HepG2 (cell line): ENCODE measurements around the gene FRMD4A. TPM values are rescaled to one million over a fixed set of nuclear protein-coding genes. Genes with fewer than 3 reads are reported as not detected.

Source experiments
- ATAC-seq: fragments of 200-7000 bp; cut with Tn5 transposase; 3 replicates; pipeline ENCODE4 v1.9.1; 2020; ENCODE audit warnings: mild to moderate bottlenecking, moderate library complexity
- BruUV-seq: library from RNA; stranded (reverse); fragments of 400-500 nt; replicated peaks from 2 replicates; lab custom pipeline; 2021; lab: Mats Ljungman, UMichigan
- CTCF ChIA-PET: fragments of 300-600 bp; formaldehyde crosslinking; extraction: SDS; loops from one replicate; lab custom pipeline; 2021; ENCODE audit warnings: low total read pairs, inconsistent platforms, low intra/inter-chr PET ratio; lab: Yijun Ruan, JAX
- POLR2A ChIA-PET: fragments of 350-600 bp; sonication (Branson Sonifier 250); formaldehyde crosslinking; loops from one replicate; lab custom pipeline; 2020; ENCODE audit warnings: antibody characterized with exemption, inconsistent platforms; lab: Yijun Ruan, JAX
- DNase-seq: peaks from one replicate; pipeline ENCODE4 v3.0.0-alpha.2; 2015; ENCODE audit warnings: low spot score
- FAIRE-seq: peaks from 3 replicates; lab custom pipeline; 2011; peaks lifted over from hg19 to GRCh38; lab: Jason Lieb, UNC
- H2AFZ ChIP-seq: one replicate; pipeline ENCODE4 v1.6.1; 2011; ENCODE audit warnings: low read length, inconsistent platforms
- H3K27ac ChIP-seq: fragments of 300-600 bp; 3 replicates; pipeline ENCODE4 v1.8.0; 2011; ENCODE audit warnings: mixed run types, mild to moderate bottlenecking, mixed read lengths, low read length, inconsistent platforms; ENCODE audit not compliant: insufficient read depth; ENCODE audit errors: extremely low read length
- H3K27me3 ChIP-seq, 2 experiments: fragments of 200-600 bp in 1 of 2; 2 replicates in 1 of 2; 3 replicates in 1 of 2; pipeline versions ENCODE4 v1.6.0 to v1.8.0; 2011; ENCODE audit warnings: low read length in 2 of 2, mild to moderate bottlenecking in 2 of 2, moderate library complexity in 2 of 2, inconsistent platforms in 1 of 2; ENCODE audit not compliant: insufficient read depth in 2 of 2, control insufficient read depth in 1 of 2
- H3K36me3 ChIP-seq, 2 experiments: fragments of 200-600 bp in 1 of 2; replicated peaks in 1 of 2; 2 replicates in 1 of 2; 3 replicates in 1 of 2; pipeline versions ENCODE4 v1.5.1 to v1.8.0; 2011; ENCODE audit warnings: low read length in 2 of 2, inconsistent platforms in 1 of 2; ENCODE audit not compliant: insufficient read depth in 2 of 2, control insufficient read depth in 1 of 2
- H3K4me1 ChIP-seq: 2 replicates; pipeline ENCODE4 v1.5.1; 2012; ENCODE audit warnings: low read length, inconsistent platforms; ENCODE audit not compliant: insufficient read depth
- H3K4me2 ChIP-seq: 2 replicates; pipeline ENCODE4 v1.6.0; 2011; ENCODE audit warnings: low read depth, low read length, inconsistent platforms
- H3K4me3 ChIP-seq, 3 experiments: fragments of 200-600 bp in 1 of 3; sonication (generic), shearing (Covaris generic) in 1 of 3; replicated peaks in 1 of 3; 2 replicates each; pipeline ENCODE4 v1.5.1; 2011 to 2016; ENCODE audit warnings: low read length in 3 of 3, inconsistent platforms in 2 of 3, low read depth in 2 of 3, mild to moderate bottlenecking in 2 of 3, control low read depth in 1 of 3, mixed read lengths in 1 of 3; ENCODE audit not compliant: insufficient read depth in 1 of 3
- H3K79me2 ChIP-seq: one replicate; pipeline ENCODE4 v1.6.1; 2011; ENCODE audit warnings: low read length, inconsistent platforms; ENCODE audit not compliant: insufficient read depth
- H3K9ac ChIP-seq: 2 replicates; pipeline ENCODE4 v1.6.0; 2011; ENCODE audit warnings: mild to moderate bottlenecking, low read depth, low read length, inconsistent platforms; ENCODE audit not compliant: insufficient read depth
- H3K9me3 ChIP-seq: 2 replicates; pipeline ENCODE4 v1.5.1; 2012; ENCODE audit warnings: mild to moderate bottlenecking, low read length
- H4K20me1 ChIP-seq: 2 replicates; pipeline ENCODE4 v1.6.0; 2011; ENCODE audit warnings: inconsistent platforms, mild to moderate bottlenecking, low read length, moderate library complexity; ENCODE audit not compliant: insufficient read depth
- AGO2 ChIP-seq: fragments of 200-400 bp; formaldehyde crosslinking; optimal IDR thresholded peaks from 2 replicates; pipeline ENCODE3; 2017; ENCODE audit warnings: mild to moderate bottlenecking, low read depth, low read length, moderate library complexity
- CBX5 ChIP-seq: sonication (generic); formaldehyde crosslinking; IDR thresholded peaks from 2 replicates; pipeline ENCODE4 v1.4.0; 2020; ENCODE audit warnings: missing genetic modification reagents, borderline replicate concordance
- CENPT ChIP-seq: sonication (generic); formaldehyde crosslinking; IDR thresholded peaks from 2 replicates; pipeline ENCODE4 v1.8.0; 2022; ENCODE audit warnings: low read depth, mild to moderate bottlenecking, moderate library complexity, missing genetic modification reagents
- CREM ChIP-seq, 2 experiments: sonication (generic) in 1 of 2; formaldehyde crosslinking in 1 of 2; IDR thresholded peaks; 2 replicates each; pipeline versions ENCODE4 v1.4.0 to v1.6.1; 2016 to 2020; ENCODE audit warnings: antibody characterized with exemption in 1 of 2, mild to moderate bottlenecking in 1 of 2, missing genetic modification reagents in 1 of 2
- HMG20B ChIP-seq: conservative IDR thresholded peaks from 2 replicates; pipeline ENCODE4 v1.6.1; 2016; ENCODE audit warnings: missing genetic modification reagents, missing compliant biosample characterization
- NRL ChIP-seq: sonication (generic); formaldehyde crosslinking; IDR thresholded peaks from 2 replicates; pipeline ENCODE4 v1.5.0; 2020; ENCODE audit warnings: missing genetic modification reagents, mild to moderate bottlenecking, moderate library complexity, borderline replicate concordance
- PHF8 ChIP-seq: sonication (generic); formaldehyde crosslinking; IDR thresholded peaks from 2 replicates; pipeline ENCODE4 v1.5.0; 2020; ENCODE audit warnings: missing genetic modification reagents
- RAD51 ChIP-seq: fragments of 450-650 bp; IDR thresholded peaks from 2 replicates; pipeline ENCODE4 v1.6.1; 2016; ENCODE audit warnings: borderline replicate concordance
- TARDBP ChIP-seq: sonication (generic); formaldehyde crosslinking; IDR thresholded peaks from 2 replicates; pipeline ENCODE4 v1.8.0; 2022; ENCODE audit warnings: mild to moderate bottlenecking, missing genetic modification reagents
- TBX3 ChIP-seq: fragments of 450-650 bp; IDR thresholded peaks from 2 replicates; pipeline ENCODE4 v1.6.1; 2017; ENCODE audit warnings: antibody characterized with exemption, mild to moderate bottlenecking, inconsistent platforms, borderline replicate concordance
- TCF7 ChIP-seq: sonication (generic); IDR thresholded peaks from 2 replicates; pipeline ENCODE4 v1.6.1; 2016; ENCODE audit warnings: antibody characterized with exemption, low read depth
- ZBTB38 ChIP-seq: sonication (generic); formaldehyde crosslinking; IDR thresholded peaks from 2 replicates; pipeline ENCODE4 v1.5.1; 2020; ENCODE audit warnings: mild to moderate bottlenecking, missing genetic modification reagents
- ZNF205 ChIP-seq: IDR thresholded peaks from 2 replicates; pipeline ENCODE4 v1.6.1; 2018; ENCODE audit warnings: missing biosample characterization, missing genetic modification reagents
- ZNF230 ChIP-seq: sonication (generic); formaldehyde crosslinking; IDR thresholded peaks from 2 replicates; pipeline ENCODE4 v1.4.0; 2020; ENCODE audit warnings: mild to moderate bottlenecking, missing genetic modification reagents
- ZNF512 ChIP-seq: sonication (generic); formaldehyde crosslinking; IDR thresholded peaks from 2 replicates; pipeline ENCODE4 v1.4.0; 2020; ENCODE audit warnings: mild to moderate bottlenecking, missing genetic modification reagents
- ZNF567 ChIP-seq: sonication (generic); formaldehyde crosslinking; IDR thresholded peaks from 2 replicates; pipeline ENCODE4 v1.8.1; 2023; ENCODE audit warnings: mild to moderate bottlenecking, missing genetic modification reagents, borderline replicate concordance
- ZNF639 ChIP-seq: conservative IDR thresholded peaks from 2 replicates; pipeline ENCODE4 v1.6.1; 2018; ENCODE audit warnings: missing genetic modification reagents
- ZNF75D ChIP-seq: sonication (generic); formaldehyde crosslinking; IDR thresholded peaks from 2 replicates; pipeline ENCODE4 v1.8.1; 2023; ENCODE audit warnings: missing genetic modification reagents, mild to moderate bottlenecking, borderline replicate concordance
- ZZZ3 ChIP-seq: sonication (generic); formaldehyde crosslinking; IDR thresholded peaks from 2 replicates; pipeline ENCODE4 v1.4.0; 2020; ENCODE audit warnings: missing genetic modification reagents, mild to moderate bottlenecking, borderline replicate concordance
- WGBS: methylation state at CpG from one replicate; pipeline ENCODE4 v1.1.6; 2017; ENCODE audit warnings: low lambda C conversion rate; 5-methylcytosine and 5-hydroxymethylcytosine counted together
- in situ Hi-C: cut with HindIII; loops from 2 replicates; pipeline ENCODE4 v1.10.0; 2017; ENCODE audit warnings: low pct_unique_long_range_greater_than_20kb; ENCODE audit not compliant: extremely low pct_ligation_motif_present
- intact Hi-C: fragments of 100-400 bp; cut with micrococcal nuclease; formaldehyde crosslinking; loops from one replicate; pipeline ENCODE4 v1.10.0; 2022; ENCODE audit not compliant: unreplicated experiment
- polyA plus RNA-seq, 8 experiments: library from polyadenylated mRNA; depleted of rRNA in 3 of 8; stranded (reverse) in 7 of 8; unstranded in 1 of 8; fragments of >200 nt; fragmentation: Illumina TruSeq in 4 of 8; extraction: Trizol in 4 of 8; gene quantifications; 2 replicates each; pipeline versions ENCODE4 v1.2.1 to v1.2.3, GENCODE V29; 2011 to 2016; ENCODE audit warnings: low read depth in 4 of 8, missing spikeins in 1 of 8, mixed read lengths in 1 of 8; ENCODE audit not compliant: insufficient read depth in 1 of 8
- total RNA-seq, 5 experiments: library from RNA; depleted of rRNA; stranded (reverse); fragments of >200 nt; fragmentation: Illumina TruSeq; extraction: Trizol; gene quantifications; 2 replicates each; pipeline ENCODE4 v1.2.3, GENCODE V29; 2016; ENCODE audit warnings: low read depth in 1 of 5
- TF ChIP-seq, protein P1 (sequence below): sonication (generic); formaldehyde crosslinking; IDR thresholded peaks from 2 replicates; pipeline ENCODE4 v1.5.1; 2020; ENCODE audit warnings: missing genetic modification reagents, mild to moderate bottlenecking, borderline replicate concordance

Gene FRMD4A
- total and polyA plus RNA-seq, 2 of the 13 experiments (the other 11 are each of a cell fraction or from before 2014, with no cell fraction given) = 0.09 to 0.26 TPM

DNA sequence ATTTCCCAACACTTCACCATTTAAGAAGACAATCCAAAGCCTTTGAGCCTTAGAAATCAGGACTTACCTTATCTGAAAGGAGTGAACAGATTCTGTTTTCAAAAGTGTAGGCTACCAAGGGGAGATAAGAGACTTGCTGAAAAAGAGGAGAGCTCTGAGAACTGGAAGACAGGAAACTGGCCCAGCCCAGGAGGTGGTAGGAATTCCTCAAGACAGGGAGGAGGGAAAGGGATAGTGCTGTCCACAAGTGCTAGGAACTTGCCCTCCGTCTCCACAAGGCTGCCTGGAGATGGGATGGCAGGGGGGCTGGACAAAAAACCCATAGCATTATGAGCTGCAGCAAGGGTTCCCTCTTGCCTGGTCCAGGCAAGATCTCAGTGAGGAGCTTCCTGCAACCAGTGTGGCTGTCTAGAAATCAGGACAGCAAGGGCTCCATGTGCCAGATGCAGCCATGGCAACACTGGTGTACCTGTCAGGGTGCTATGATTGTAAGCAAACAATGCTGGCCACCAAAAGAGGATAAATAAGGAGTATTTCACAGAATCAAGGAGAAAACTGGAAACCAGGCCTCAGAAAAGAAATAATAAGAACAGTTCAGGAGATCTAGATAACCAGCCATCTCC is 22.7 kb upstream of the FRMD4A start:
- ChIA-PET CTCF (no interaction called here), POLR2A (no interaction called here)
- Histone ChIP-seq H3K4me2 (no peak overlapping the region), H3K27ac (no peak overlapping the region), H3K79me2 (no peaks in the 10 kb centered on the region), H3K9me3 (no peaks in the 10 kb centered on the region), H3K4me3 (no peak overlapping the region), H3K36me3 (no peaks in the 10 kb centered on the region), H2AFZ (no peak overlapping the region), H3K27me3 (no peaks in the 10 kb centered on the region; a peak in 2 of 5 replicates), H3K9ac (no peak overlapping the region), H4K20me1 (no peaks in the 10 kb centered on the region), H3K4me1 (no peaks in the 10 kb centered on the region)
- FAIRE-seq (no peak), ATAC-seq (no peak), DNase-seq (no peak)
- in situ Hi-C loops (no loop called here), intact Hi-C loops (no loop called here)
- TF ChIP-seq NRL (CRISPR knock-in tag) (no peak), ZNF205 (CRISPR knock-in tag) (no peak), ZNF75D (CRISPR knock-in tag) (no peak), ZNF567 (CRISPR knock-in tag) (no peak), ZNF230 (CRISPR knock-in tag) (no peak), AGO2 (no peak), ZBTB38 (no peak), TARDBP (no peak), TBX3 (no peak), PHF8 (CRISPR knock-in tag) (no peak), ZNF512 (CRISPR knock-in tag) (no peak), HMG20B (CRISPR knock-in tag) (no peak), CREM (IDR thresholded peaks at IDR 0.05) (no peak), CREM (CRISPR knock-in tag; IDR thresholded peaks at IDR 0.05) (no peak), ZNF639 (CRISPR knock-in tag) (no peak), RAD51 (no peak), CBX5 (CRISPR knock-in tag) (no peak), TCF7 (no peak), CENPT (CRISPR knock-in tag) (no peak), ZZZ3 (no peak)
- TF ChIP-seq, protein P1, sequence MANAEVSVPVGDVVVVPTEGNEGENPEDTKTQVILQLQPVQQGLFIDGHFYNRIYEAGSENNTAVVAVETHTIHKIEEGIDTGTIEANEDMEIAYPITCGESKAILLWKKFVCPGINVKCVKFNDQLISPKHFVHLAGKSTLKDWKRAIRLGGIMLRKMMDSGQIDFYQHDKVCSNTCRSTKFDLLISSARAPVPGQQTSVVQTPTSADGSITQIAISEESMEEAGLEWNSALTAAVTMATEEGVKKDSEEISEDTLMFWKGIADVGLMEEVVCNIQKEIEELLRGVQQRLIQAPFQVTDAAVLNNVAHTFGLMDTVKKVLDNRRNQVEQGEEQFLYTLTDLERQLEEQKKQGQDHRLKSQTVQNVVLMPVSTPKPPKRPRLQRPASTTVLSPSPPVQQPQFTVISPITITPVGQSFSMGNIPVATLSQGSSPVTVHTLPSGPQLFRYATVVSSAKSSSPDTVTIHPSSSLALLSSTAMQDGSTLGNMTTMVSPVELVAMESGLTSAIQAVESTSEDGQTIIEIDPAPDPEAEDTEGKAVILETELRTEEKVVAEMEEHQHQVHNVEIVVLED (CRISPR knock-in tag) = no peak
- no TSS peak for BruUV-seq
- WGBS = 14% methylated on average over 1 of the region's 1 CpG
